K562 (cell line): ENCODE measurements around the gene XRRA1. TPM values are rescaled to one million over a fixed set of nuclear protein-coding genes. Genes with fewer than 3 reads are reported as not detected.
A peak's percentile ranks its signal among the peaks of the same experiment; 100 is the strongest.

Experiments used
- ARID1B ChIP-seq: fragments of 450-650 bp; IDR thresholded peaks from 2 replicates; pipeline ENCODE4 v1.6.1; 2016; ENCODE audit warnings: antibody characterized with exemption, mild to moderate bottlenecking, inconsistent platforms
- CBX3 ChIP-seq, 2 experiments: IDR thresholded peaks; 1 replicate in 1 of 2; 2 replicates in 1 of 2; pipeline ENCODE4 v1.6.1; 2012; ENCODE audit warnings: inconsistent platforms in 2 of 2, low read length in 2 of 2, borderline replicate concordance in 1 of 2, control low read depth in 1 of 2
- CHD2 ChIP-seq: IDR thresholded peaks from 2 replicates; pipeline ENCODE4 v1.6.1; 2011; ENCODE audit warnings: low read depth, low read length
- EZH2 ChIP-seq: IDR thresholded peaks from 2 replicates; pipeline ENCODE4 v1.6.1; 2012; ENCODE audit warnings: low read depth, mild to moderate bottlenecking, inconsistent platforms, low read length, borderline replicate concordance
- FOXK1 ChIP-seq: sonication (generic); formaldehyde crosslinking; IDR thresholded peaks from 2 replicates; pipeline ENCODE4 v1.8.0; 2022; ENCODE audit warnings: missing genetic modification reagents, mild to moderate bottlenecking, borderline replicate concordance
- FOXK2 ChIP-seq, 2 experiments: fragments of 450-650 bp; IDR thresholded peaks in 1 of 2; conservative IDR thresholded peaks in 1 of 2; 2 replicates each; pipeline ENCODE4 v1.6.1; 2016; ENCODE audit warnings: low read depth in 2 of 2, mild to moderate bottlenecking in 1 of 2
- HLTF ChIP-seq: fragments of 450-650 bp; IDR thresholded peaks from 2 replicates; pipeline ENCODE4 v1.6.1; 2016
- MITF ChIP-seq: IDR thresholded peaks from 2 replicates; pipeline ENCODE4 v1.6.1; 2014; ENCODE audit warnings: antibody characterized with exemption
- MXD1 ChIP-seq: fragments of 250-450 bp; sonication (Bioruptor Pico); IDR thresholded peaks from 2 replicates; pipeline ENCODE4 v1.8.0; 2021; ENCODE audit warnings: borderline replicate concordance, mild to moderate bottlenecking, moderate library complexity; ENCODE audit not compliant: poor library complexity, severe bottlenecking
- NR1H2 ChIP-seq: sonication (generic); formaldehyde crosslinking; IDR thresholded peaks from 2 replicates; pipeline ENCODE4 v1.4.0; 2020; ENCODE audit warnings: mild to moderate bottlenecking, missing genetic modification reagents
- NR2C1 ChIP-seq, 2 experiments: fragments of 450-650 bp; IDR thresholded peaks; 2 replicates each; pipeline ENCODE4 v1.6.1; 2017; ENCODE audit warnings: mild to moderate bottlenecking in 2 of 2, antibody characterized with exemption in 1 of 2, inconsistent platforms in 1 of 2, missing compliant biosample characterization in 1 of 2, missing genetic modification characterization in 1 of 2
- PBX2 ChIP-seq, 2 experiments: IDR thresholded peaks in 1 of 2; conservative IDR thresholded peaks in 1 of 2; 2 replicates each; pipeline ENCODE4 v1.6.1; 2016; ENCODE audit warnings: low read depth in 2 of 2, mild to moderate bottlenecking in 1 of 2, missing compliant biosample characterization in 1 of 2, missing genetic modification characterization in 1 of 2, moderate library complexity in 1 of 2
- TRIM24 ChIP-seq, 2 experiments: fragments of 450-650 bp; IDR thresholded peaks; 2 replicates each; pipeline ENCODE4 v1.6.1; 2016
- TRIM28 ChIP-seq: fragments of 450-650 bp; IDR thresholded peaks from 2 replicates; pipeline ENCODE4 v1.6.1; 2017
- ZKSCAN8 ChIP-seq: fragments of 200-800 bp; sonication (Bioruptor generic); IDR thresholded peaks from 2 replicates; pipeline ENCODE4 v1.6.1; 2016; ENCODE audit warnings: missing genetic modification characterization, missing compliant biosample characterization
- ZNF280A ChIP-seq: fragments of 450-650 bp; IDR thresholded peaks from 2 replicates; pipeline ENCODE4 v1.6.1; 2018; ENCODE audit warnings: mild to moderate bottlenecking, low read depth; ENCODE audit not compliant: partially characterized antibody
- ZNF76 ChIP-seq: fragments of 250-450 bp; sonication (Bioruptor Pico); IDR thresholded peaks from 2 replicates; pipeline ENCODE4 v1.4.0; 2020; ENCODE audit warnings: mild to moderate bottlenecking, moderate library complexity, borderline replicate concordance
- polyA plus RNA-seq, 8 experiments: library from polyadenylated mRNA; depleted of rRNA in 4 of 8; stranded (reverse) in 5 of 8; unstranded in 3 of 8; fragments of >200 nt; fragmentation: Nextera tagmentation in 2 of 8; fragmentation: Illumina TruSeq in 1 of 8; extraction: Ambion mirVana in 2 of 8; extraction: Trizol in 1 of 8; gene quantifications; 2 replicates each; pipeline versions ENCODE4 v1.2.1 to v1.2.3, GENCODE V29; 2011 to 2014; ENCODE audit warnings: inconsistent platforms in 1 of 8, missing spikeins in 1 of 8
- total RNA-seq, 7 experiments: library from RNA; depleted of rRNA in 6 of 7; stranded (reverse); fragments of >200 nt in 6 of 7; fragmentation: Illumina TruSeq in 2 of 7; extraction: Trizol in 2 of 7; gene quantifications; 2 replicates each; pipeline versions ENCODE4 v1.2.1 to v1.2.3, GENCODE V29; 2011 to 2021; ENCODE audit warnings: low replicate concordance in 1 of 7

XRRA1 gene
- total and polyA plus RNA-seq, 9 of the 15 experiments (the other 6 are each of a cell fraction or from before 2014, with no cell fraction given), result 5.0 to 22.5 (median 16.0) TPM

- TF ChIP-seq PBX2 (CRISPR knock-in tag; IDR thresholded peaks at IDR 0.05; ENCODE audit: low read depth) (no peak), PBX2 (tag; conservative IDR thresholded peaks at IDR 0.05; ENCODE audit: low read depth) (no peak), NR2C1 (IDR thresholded peaks at IDR 0.05) (no peak), NR2C1 (tag; IDR thresholded peaks at IDR 0.05) (no peak), ZNF280A (peak; percentile 96), FOXK1 (CRISPR knock-in tag) (no peak), ZKSCAN8 (no peak), TRIM28 (peak; percentile 97), FOXK2 (conservative IDR thresholded peaks at IDR 0.05 in 1 of 2, IDR thresholded peaks at IDR 0.05 in 1 of 2; ENCODE audit: low read depth in 2 of 2) (0 out of 4 replicates have a peak, but pooled peaks of 1 of the 2 experiments have one; percentile 15), CBX3 (IDR thresholded peaks at IDR 0.05; ENCODE audit: borderline replicate concordance in 1 of 2, low read length in 2 of 2) (peak in 1 of 2 experiments; percentile 90; a peak in 2 of 3 replicates), HLTF (peak; percentile 99), NR1H2 (CRISPR knock-in tag) (no peak), ARID1B (peak; percentile 14; the same call in 1 of the 2 replicates), ZNF76 (no peak), TRIM24 (IDR thresholded peaks at IDR 0.05) (peak in 1 of 2 experiments; percentile 82; a peak in 2 of 4 replicates), MXD1 (CRISPR knock-in tag) (no peak), EZH2 (no peak), MITF (no peak), CHD2 (no peak)
Measured at GRCh38 chr11:74866557-74866956, 82.3 kb downstream of the XRRA1 start (continued).
